NOMO-1 treated with DMSO at 0.1 percent for 48 hours (cell line): ENCODE data around the gene STAB2.

ENCODE experiments used
- DNase-seq: peaks from one replicate; lab custom pipeline; 2025; ENCODE audit not compliant: unreplicated experiment; lab: John Stamatoyannopoulos, UW

The STAB2 gene

DNA sequence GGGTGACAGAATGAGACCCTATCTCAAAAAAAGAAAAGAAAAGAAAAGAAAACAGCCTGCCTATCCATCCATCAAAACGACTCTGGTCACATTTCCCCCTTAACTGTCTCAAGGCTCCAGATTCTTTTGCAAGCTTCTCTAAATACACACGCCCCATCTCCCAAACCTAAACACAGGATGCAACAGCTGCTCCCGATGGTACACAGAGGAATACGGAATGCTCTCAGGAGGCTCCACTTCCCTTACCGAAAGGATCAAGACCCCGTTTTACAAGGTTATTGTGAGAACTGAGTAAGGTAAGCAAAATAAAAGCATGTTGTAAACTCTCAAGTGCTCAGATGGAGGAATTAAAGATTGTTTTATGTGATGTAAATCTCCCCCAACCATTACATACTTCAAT lies 191.7 kb downstream of the STAB2 start:
- no peak for DNase-seq

GRCh38 chr12:103779410-103780092 lies 192.5 kb downstream of the STAB2 start:
- peak; percentile 67 for DNase-seq

DNA sequence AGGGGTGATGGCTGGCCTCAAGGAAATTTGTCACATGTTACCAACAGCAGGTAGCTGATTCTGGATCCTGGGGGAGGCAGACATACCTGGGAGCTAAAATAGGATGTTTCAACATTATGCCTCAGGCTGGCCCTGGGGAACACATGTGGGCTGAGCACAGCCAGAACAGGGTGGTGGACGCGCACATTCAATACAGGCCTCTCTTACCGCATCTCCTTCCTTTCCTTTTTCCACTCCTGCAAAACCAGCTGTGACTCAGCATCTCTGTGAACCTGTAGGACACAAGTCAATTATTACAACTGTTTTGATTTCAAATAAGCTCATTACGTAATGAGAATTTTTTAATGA lies 193.0 kb downstream of the STAB2 start:
- DNase-seq: no peak

GRCh38 chr12:103780992-103781391 lies 193.9 kb downstream of the STAB2 start:
- no peak for DNase-seq

DNA sequence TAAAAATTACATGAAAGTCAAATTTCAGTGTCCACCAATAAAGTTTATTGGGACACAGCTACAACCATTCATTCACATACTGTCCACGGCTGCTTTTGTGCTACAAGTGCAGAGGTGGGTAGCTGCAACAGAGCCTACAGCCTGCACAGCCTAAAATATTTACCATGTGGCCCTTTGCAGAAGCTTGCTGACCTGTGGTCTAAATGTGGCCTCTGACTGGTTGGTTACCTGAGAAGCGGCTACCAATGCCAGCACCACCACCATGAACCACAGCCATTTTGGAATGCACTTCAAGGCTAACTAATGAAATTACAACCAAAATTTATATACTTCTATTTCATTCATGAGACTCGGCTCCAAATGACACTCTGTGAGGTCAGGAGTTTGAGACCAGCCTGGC lies 195.3 kb downstream of the STAB2 start:
- DNase-seq: no peak

DNA sequence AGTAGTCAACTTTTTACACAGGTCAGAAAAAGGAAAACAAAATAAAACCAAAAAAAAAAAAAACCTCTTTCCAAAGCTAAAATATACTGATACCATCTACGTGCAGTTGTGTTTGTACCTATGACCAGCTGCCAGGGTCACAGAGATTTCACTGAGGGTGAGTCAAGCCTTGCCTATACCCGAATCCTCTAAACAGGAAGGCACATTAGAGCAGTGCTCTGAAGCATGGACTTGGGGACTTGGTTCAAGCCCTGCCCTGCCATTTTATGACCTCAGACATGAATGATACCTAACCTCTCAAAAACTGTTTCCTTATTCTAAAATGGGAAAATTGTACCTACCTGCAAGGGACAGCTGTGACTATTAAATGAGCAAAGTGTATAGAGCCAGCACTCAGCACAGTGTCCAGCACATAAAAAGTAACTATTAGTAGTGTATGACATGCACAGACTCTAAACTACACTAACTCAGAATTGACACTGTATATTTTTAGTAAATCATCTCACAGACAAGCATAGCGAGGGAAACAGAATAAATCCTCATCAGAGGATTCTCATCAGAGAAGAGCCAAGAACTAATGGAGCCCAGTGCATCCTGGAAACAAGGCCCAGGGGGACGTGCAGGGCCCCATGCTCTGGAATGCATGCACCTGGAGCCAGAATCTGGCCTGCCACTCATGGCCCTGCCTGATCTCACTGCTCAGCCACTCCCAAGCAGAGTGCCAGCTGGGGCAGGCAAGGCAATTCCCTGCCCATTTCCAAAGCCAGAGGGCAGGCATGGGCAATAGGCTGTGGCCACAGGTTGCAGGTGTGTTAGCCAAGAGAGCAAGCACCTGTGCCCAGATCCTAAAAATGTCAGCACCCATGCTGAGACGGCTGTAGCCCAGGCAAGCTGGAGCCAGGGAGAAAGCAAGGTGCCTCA lies 196.9 kb downstream of the STAB2 start:
- DNase-seq: no peak

- DNase-seq: no peak
Observed at GRCh38 chr12:103785243-103786031, 198.4 kb downstream of the STAB2 start.

GRCh38 chr12:103786201-103786600 lies 199.1 kb downstream of the STAB2 start:
- no peak for DNase-seq

- DNase-seq: no peak
Observed at GRCh38 chr12:103791350-103791920, 204.4 kb downstream of the STAB2 start.

DNA sequence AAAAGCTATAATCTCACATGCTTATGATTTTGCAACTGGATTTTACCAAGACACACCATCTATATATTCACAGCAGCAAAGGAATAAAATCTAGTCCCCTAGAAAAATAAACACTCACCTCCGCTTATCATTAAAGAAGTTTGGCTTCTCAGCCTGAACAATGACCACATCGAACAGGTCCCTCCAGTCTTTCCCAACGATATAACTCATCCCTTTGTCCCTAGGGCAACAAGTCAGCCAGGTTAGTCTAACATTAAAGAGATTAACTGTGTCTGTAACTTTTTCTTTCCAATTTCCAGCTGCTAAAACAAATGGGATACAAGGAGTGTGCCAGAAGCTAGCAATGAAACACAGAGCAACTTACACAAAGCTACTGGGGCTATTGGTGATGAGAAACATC lies 206.0 kb downstream of the STAB2 start:
- no peak for DNase-seq

DNA sequence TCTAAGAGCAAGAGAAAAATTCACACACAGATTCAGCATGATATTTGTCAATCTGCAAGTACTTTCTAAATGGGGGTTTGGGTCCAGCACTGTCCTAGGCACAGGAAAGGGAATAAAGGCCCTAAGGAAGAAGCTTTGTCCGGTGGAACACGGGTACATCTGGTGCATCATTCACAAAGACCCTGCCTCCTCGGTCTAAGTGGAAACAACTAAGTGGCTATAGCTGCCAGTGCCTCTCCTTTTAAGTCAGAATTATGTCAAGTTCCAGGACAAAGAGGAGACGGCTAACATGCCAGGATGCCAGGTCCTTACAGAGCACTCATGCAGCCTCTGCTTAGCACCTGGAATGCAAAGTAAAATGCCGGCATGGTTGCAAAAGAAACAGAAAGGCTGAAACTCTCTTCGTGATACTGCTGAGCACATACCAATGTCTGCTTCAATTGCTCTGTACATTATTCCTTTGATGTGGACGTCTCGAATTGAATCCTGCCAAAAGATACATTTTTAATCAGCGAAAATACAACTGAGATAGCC lies 206.5 kb downstream of the STAB2 start:
- no peak for DNase-seq

- no peak for DNase-seq
Observed at GRCh38 chr12:103794309-103795213, 207.5 kb downstream of the STAB2 start.

GRCh38 chr12:103798586-103798985 lies 211.5 kb downstream of the STAB2 start:
- no peak for DNase-seq

DNA sequence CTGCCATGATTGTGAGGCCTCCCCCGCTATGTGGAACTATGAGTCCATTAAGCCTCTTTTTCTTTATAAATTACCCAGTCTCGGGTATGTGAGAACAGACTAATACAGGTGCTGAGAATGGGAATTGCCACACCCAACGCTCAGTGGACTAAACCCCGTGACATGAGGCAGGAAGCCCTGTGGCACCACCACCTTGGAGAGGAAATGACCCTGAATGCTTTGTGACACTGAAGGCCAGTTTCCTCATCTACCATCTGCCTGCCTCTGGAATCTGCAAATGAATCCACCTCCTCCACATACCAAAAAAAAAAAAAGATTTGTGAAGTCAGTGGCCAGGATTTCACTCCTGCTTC lies 212.4 kb downstream of the STAB2 start:
- DNase-seq: peak; percentile 77

DNA sequence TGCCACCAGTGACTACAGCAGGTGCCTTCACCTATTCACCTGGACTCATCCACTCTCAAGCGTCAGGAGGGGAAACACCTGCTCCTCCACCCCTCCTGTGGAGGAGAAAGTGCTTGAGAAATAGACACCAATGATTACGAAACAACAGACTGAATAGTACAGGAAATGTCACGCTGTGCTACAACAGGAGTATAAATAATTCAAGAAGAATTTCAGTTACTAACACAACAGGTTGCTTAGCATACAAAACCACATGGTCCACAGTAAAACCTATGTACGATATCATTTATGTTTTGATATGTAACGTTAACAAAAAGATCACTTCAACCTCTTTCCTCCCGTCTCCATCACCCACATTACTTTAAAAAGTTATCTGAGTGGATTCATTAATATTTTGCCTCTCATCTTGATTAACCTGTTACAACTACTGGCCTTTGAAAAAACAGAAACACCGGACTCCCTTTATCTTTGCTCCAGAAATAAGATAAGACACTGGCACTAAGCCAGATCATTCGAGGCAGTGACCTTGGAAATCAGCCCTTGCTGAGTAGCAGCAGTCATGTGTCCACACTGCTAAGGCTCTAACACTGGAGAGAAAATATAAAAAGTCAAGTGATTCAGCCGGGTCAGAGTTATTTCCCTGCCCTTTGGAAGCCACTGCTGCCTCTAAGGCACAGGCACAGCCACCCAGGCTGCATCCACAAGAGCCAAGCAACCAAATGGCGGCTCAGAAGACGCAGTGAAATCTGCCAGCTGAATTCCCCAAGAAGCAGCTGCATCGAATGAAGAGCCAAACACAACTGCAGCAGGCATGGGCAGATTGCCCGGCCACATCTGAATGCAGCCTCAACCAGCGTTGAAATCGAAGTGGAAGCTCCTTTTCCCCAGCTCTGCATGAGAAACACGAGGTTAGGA lies 213.0 kb downstream of the STAB2 start:
- DNase-seq: peak; percentile 84

DNA sequence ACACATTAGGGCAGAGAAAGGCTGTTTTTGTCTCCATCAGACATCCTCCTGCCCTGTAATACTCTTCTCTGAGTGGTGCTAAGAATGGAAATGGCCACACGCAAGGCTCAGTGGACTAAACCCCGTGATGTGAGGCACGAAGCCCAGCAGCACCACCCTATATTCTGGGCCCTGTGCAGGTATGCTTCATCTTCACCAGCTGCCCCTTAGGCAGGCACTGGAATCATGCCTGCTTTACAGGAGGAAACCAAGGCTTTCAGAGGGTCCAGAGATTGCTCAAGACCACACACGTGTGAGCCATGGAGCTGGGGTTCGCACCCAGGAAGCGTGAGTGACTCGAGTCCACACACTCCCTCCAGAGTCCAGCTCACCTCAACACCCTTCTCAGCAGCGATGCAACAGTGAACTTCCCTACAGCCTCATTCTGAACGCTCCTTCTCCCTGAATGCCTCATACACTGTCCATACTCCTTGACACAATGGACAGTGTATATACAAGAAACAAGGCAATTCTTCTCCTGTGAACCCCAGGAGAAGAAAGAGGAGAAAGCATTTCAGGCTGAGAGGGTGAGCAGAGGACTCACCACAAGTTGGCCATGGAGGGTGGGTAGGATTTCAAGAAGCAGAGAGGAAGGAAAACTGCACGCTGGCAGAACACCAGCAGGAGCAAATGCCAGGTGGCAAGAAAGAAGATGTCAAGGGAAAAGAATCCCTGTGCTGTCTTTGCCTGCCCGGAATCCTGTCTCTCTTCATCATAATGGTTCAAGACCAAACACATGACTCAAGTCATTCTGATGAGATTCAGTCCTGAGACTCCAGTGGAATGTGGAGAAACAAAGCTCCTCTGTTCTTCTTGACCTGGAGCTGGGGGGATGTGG lies 214.9 kb downstream of the STAB2 start:
- DNase-seq: no peak

DNA sequence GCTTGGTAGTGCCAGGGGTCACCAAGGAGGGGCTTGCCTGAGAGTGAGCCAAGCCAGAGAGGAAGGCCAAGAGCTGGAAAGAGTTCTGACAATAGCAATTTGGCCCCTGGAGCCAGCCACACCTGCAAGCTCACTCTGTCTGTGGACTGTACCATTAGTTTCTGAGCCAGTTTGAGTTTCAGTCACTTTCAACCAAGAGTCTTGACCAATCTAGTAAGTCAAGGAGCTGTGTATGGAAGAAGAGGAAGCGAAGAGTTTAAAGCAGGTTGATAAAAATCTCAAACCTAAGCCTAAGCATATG lies 215.5 kb downstream of the STAB2 start:
- DNase-seq: peak; percentile 57

DNA sequence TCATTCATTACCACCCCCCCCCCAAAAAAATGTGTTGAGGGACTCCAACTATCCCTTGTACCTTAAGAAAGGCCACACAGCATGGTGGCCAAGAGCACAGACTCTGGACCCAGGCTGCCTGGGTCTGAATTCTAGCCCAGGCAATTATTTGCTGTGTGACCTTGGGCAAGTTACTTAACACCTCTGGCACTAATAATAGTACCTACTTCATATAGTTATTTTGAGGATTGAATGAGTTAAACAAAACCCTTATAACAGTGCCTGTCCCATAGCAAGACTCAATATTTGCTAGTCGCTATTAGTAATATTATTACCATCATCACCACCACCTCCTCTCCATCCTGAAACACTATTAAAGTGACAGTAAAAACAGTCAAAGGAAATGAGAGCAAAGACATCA lies 216.8 kb downstream of the STAB2 start:
- DNase-seq: no peak
